C4-2B (cell line): ENCODE data around the gene DRC1.

Source experiments
- H3K27ac ChIP-seq: fragments of 450-650 bp; 2 replicates; pipeline ENCODE4 v1.5.1; 2017
- ZFX ChIP-seq: fragments of 450-650 bp; IDR thresholded peaks from 2 replicates; pipeline ENCODE4 v1.6.1; 2017
- TF ChIP-seq, protein P1 (sequence below): fragments of 450-650 bp; conservative IDR thresholded peaks from 2 replicates; pipeline ENCODE4 v1.5.1; 2017; ENCODE audit warnings: mild to moderate bottlenecking

DRC1 gene

DNA sequence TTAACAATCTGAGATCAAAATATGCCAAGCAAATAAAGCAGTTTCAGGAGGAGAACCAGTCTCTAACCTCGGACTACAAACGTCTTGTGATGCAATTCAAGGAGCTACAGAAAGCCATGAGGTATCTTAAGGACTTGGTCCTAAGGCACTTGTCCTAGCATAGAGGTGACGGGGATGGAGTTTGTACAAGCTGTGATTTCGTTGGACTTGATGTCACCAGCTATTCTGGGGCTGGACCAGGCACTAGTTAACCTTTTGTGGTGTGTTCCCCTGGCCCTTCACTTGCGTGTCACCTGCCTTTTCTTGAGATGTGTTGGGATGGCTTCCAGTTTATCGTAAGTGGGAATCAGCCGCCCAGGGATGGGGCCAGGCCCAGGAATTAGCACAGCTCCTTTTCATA, 42.5 kb downstream of the DRC1 start:
- H3K27ac ChIP-seq: no peak overlapping the region
- TF ChIP-seq, protein P1, sequence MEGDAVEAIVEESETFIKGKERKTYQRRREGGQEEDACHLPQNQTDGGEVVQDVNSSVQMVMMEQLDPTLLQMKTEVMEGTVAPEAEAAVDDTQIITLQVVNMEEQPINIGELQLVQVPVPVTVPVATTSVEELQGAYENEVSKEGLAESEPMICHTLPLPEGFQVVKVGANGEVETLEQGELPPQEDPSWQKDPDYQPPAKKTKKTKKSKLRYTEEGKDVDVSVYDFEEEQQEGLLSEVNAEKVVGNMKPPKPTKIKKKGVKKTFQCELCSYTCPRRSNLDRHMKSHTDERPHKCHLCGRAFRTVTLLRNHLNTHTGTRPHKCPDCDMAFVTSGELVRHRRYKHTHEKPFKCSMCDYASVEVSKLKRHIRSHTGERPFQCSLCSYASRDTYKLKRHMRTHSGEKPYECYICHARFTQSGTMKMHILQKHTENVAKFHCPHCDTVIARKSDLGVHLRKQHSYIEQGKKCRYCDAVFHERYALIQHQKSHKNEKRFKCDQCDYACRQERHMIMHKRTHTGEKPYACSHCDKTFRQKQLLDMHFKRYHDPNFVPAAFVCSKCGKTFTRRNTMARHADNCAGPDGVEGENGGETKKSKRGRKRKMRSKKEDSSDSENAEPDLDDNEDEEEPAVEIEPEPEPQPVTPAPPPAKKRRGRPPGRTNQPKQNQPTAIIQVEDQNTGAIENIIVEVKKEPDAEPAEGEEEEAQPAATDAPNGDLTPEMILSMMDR: no peak
- no peak for TF ChIP-seq ZFX

DNA sequence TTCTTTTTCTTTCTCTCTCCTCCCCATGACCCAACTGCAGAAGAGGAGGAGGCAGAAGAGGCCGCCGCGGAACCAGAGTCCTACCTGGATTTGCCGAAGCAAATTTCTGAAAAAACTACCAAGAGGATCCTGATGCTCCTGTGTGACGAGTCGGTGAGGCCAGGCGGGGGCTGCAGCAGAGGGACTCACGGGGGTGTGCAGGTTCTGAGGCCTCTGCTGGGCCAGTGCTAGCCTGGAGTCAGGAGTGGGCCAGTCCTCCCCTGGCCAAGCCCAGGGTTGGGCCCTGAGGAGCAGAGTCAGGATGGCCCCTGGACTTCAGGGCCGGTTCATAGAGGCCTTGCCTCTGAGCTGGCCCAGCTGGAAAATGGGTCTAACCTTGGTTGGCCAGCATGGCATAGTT, 46.9 kb downstream of the DRC1 start:
- H3K27ac ChIP-seq: no peak overlapping the region
- no peak for TF ChIP-seq ZFX
- TF ChIP-seq, protein P1: no peak

DNA sequence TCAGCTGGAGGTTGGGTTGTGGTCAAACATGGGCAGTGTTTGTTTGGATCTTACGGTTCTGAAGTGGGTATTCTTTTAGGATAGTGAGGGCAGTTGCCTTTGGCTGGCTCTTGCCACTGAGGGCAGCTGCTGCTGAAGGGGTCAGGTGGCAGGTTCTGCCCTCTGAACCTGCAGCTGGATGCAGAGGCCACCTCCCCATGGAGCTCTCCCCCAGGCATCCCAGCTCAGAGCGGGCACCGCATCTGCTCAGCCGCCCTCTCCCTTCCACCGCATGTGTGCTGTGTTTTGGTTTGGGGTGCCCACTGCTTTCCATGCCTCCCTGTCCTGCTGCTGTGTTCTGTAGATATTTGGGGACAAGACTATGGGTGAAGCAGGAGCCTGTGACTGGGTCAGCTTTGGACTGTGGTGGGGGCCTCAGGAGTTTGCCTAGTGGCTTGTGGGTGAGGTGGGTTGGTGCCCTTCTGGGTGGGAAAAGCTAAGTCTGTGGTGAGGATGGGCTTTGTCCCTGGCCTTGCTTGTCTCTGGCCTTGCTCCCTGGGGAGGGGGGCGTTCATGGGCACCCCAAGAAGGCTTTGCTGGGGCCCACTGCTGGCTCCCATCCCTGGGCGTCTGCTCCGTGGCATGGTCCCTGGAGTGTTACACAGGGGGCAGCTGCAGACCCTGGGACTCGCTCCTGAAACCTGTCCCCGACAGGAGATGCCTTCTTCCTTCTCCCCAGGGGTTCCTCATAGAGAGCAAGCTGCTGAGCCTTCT, 47.7 kb downstream of the DRC1 start:
- H3K27ac ChIP-seq: no peak overlapping the region
- TF ChIP-seq, protein P1: no peak
- TF ChIP-seq ZFX: no peak

DNA sequence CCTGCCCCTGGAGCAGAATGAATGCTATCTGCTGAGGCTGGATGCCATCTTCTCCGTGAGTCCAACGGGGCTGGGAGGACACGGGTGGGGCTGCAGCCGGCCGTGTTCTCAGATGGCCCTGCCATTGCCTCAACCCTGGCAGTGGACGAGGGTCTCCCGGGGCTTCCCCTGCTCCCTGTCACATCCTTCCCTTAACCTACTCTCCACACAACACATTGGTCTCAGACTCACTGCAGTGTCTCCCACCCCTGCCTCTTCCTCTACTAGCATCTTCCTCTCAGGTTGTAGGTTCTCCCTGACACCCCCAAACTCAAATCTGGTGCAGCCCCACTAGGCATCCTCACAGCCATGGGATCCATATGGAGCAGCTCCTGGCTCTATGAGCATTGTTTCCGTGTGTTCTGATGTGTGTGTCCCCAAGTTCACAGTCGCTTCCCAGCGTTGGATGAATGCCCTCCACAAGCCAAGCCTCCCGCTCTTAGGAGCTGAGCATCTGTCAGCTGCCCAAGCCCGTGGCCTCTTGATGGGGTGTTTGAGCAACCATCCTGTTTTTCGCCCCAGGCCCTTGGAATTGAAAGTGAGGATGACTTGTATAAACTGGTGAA, 48.4 kb downstream of the DRC1 start:
- H3K27ac ChIP-seq: no peak overlapping the region
- TF ChIP-seq, protein P1: no peak
- no peak for TF ChIP-seq ZFX

DNA sequence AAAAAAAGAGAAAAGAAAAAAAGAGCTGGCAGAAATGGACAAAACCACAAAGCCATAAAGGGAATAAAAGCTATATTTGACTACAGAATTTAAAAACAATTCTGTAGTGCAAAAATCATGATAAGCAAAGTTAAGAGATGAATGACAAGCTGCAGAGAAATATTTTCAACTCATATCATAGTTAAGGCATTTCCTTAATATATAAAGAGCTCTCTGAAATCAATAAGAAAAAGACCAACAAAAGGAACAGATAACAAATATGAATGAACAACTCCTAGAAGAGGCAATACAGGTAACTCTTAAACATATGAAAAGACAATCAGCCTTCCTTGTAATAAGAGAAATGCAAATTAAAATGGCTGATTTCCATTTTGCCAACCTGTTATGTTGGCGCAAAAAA, 50.0 kb downstream of the DRC1 start:
- no peak overlapping the region for H3K27ac ChIP-seq
- TF ChIP-seq ZFX: no peak
- TF ChIP-seq, protein P1: no peak

DNA sequence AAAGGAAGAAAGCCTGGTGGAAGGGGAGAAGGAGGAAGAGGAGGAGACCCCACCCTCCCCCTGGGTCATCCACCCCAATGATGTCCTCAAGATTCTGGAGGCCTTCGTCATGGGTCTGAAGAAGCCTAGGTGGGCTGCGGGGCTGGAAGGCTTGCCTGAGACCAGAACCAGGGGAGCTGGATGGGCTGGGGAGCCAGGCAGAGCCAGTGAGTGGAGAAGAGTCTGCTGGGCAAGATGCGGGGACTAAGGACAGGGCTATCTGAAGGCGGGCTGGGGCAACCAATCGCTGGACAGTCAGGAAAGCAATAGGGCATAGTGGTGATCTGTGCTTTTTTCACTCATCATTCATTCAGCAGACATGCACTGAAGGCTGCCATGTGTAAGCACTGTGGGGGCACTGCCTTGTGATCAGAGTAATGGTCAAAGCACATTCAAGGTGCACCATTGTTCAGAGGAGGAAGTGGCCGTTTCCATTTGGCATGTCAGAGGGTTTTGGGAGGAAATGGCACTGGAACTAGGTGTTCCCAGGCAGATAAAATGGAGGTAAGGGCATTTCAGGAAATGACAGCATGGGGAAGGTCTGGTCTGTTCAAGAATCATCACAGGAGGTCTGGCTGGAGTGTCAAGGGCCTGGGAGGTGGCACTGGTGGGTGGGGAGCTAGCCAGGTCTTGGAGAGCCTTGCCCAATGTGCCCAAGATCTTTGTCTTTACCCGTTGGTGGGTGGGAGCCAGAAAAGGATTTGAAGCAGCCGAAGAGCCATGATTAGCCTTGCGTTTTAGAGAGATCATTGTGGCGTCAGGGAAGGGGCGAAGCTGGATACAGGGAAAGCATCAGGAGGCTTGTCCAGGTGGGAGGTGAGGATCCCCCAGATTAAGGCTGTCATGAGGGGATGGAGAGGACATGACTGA, 52.0 kb downstream of the DRC1 start:
- H3K27ac ChIP-seq: no peak overlapping the region
- TF ChIP-seq, protein P1: no peak
- TF ChIP-seq ZFX: no peak

DNA sequence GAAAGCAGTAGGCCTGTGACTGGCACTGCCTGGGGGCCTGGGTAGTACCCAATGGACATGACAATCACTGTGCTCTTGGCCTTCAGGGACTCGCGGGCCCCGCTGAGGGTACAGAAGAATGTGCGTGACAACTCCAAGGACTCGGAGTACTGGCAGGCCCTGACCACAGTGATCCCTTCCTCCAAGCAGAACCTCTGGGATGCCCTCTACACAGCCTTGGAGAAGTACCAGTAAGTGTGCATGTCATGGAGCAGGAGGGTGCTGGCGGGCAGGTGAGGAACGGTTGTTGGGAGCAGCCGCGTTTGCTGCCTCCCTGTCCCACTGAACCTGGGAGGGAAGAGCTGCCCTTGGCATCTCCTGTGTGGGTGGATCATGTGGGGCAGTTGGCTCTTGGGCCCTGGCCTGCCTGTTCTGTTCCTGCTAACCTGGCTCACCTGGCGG, 52.9 kb downstream of the DRC1 start:
- no peak overlapping the region for H3K27ac ChIP-seq
- TF ChIP-seq, protein P1: no peak
- TF ChIP-seq ZFX: no peak
